Uterus (tissue), 2 donors: ENCODE results near the gene ZNF823.

Source experiments
- CTCF ChIP-seq, 4 experiments: fragments of 200-600 bp in 2 of 4; fragments of 450-650 bp in 2 of 4; sonication (generic) in 2 of 4; IDR thresholded peaks; one replicate each; pipeline ENCODE4 v1.5.1; 2016 to 2019; ENCODE audit warnings: antibody characterized with exemption in 4 of 4, mild to moderate bottlenecking in 2 of 4, moderate library complexity in 1 of 4
- POLR2A ChIP-seq, 2 donors: fragments of 450-650 bp; IDR thresholded peaks; one replicate each; pipeline ENCODE4 v1.6.1; 2016; ENCODE audit warnings: antibody characterized with exemption in 2 of 2, mild to moderate bottlenecking in 1 of 2, moderate library complexity in 1 of 2

DNA sequence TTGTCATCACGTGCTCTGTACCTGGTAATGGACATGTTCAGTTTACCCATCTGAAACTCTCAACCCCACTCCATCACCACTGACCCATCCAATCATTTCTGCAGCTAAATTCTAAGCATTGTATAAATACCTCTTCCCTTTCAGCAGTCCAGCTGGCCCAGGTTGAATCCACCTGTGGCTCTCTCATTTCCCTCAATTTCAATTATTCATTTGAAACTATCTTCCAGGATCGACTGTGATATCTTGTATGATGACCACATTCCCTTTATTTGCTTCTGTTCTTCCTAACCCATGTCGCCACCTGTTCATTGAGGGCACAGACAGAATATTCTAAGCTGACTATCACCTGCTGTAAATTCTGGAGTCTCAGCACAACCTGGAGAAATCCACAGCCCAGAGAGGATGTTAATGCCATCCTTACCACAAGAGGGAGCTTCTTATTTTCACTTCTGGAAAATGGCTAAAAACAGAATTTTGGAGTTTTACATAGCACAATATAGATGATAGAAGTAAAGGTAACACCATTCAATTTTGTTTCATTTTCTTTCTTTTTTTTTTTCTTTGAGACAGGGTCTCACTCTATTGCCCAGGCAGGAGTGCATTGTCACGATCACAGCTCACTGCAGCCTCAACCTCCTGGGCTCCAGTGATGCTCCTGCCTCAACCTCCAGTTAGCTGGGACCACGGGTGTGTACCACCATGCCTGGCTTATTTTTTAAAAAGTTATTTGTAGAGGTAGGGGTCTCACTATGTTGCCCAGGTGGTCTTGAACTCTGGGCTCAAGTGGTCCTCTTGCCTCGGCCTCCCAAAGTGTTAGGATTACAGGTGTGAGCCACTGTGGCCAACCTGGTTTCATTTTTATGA, 38.6 kb downstream of the ZNF823 start:
- peak; percentile 35 to 58 (median 54) for TF ChIP-seq CTCF (IDR thresholded peaks at IDR 0.05)
- TF ChIP-seq POLR2A (IDR thresholded peaks at IDR 0.05) = no peak
